HG03159 (cell line): ENCODE results near the gene EMILIN1.

Source experiments
- ATAC-seq: cut with Tn5 transposase; IDR thresholded peaks from one replicate; pipeline ENCODE4 v1.9.1; 2021; ENCODE audit warnings: mild to moderate bottlenecking, moderate library complexity; ENCODE audit not compliant: unreplicated experiment

Gene EMILIN1

DNA sequence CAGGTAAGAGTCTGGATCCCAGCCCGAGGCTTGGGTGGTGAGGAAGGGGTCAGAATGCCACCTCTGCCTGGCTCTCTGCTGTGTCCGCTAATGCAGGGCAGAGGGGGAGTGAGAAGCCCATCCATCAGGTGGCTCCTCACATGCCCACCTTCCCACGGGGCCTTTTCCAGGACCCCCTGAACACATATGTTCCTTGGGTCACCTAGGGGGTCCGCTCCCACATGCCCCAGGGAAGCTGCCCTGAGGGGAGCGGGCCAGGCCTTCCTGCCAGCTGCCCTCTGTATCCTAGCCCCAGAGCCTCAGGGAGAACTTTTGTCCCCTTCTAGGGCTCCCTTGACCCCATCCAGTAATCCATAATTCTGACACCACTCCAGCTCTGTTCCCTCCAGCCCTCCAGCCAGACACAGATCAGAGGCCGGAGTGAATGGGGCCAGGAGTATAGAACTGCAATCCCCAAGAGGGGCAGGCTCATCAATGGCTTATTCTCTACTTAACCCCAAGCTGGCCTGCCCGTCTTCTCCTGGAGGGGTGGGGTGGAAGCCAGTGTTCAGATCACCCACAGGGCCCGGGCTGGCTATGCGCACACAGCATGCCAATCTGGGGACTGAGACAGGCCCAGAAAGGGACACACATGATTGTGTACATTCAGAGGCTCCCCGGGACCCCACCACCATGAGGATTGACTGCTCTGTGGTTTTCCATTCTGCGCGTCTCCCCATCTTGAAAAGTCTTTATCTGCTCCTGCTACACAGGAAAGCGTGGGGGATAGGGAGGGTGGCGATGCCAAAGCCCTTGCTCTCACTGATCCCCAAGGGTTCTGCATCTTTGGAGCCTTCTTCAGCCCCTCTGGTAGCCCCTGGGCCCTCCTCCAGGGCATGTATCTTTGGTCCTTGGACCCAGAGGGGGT is 1.1 kb downstream of the EMILIN1 start:
- no peak for ATAC-seq

DNA sequence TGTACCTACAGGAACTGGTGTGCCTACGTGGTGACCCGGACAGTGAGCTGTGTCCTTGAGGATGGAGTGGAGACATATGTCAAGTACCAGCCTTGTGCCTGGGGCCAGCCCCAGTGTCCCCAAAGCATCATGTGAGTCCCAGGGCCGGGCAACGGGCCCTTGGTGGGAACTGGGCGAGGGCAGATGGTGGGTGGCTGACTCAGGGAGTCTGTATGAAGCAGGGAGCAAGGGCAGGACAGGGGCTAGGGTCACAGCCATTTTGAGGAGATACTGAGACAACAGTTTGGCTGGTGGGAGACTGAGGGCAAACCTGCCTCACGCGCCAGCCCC is 1.7 kb downstream of the EMILIN1 start:
- ATAC-seq: no peak

- no peak for ATAC-seq
These were observed 2.2 kb downstream of the EMILIN1 start for GRCh38 chr2:27080603-27080936.

DNA sequence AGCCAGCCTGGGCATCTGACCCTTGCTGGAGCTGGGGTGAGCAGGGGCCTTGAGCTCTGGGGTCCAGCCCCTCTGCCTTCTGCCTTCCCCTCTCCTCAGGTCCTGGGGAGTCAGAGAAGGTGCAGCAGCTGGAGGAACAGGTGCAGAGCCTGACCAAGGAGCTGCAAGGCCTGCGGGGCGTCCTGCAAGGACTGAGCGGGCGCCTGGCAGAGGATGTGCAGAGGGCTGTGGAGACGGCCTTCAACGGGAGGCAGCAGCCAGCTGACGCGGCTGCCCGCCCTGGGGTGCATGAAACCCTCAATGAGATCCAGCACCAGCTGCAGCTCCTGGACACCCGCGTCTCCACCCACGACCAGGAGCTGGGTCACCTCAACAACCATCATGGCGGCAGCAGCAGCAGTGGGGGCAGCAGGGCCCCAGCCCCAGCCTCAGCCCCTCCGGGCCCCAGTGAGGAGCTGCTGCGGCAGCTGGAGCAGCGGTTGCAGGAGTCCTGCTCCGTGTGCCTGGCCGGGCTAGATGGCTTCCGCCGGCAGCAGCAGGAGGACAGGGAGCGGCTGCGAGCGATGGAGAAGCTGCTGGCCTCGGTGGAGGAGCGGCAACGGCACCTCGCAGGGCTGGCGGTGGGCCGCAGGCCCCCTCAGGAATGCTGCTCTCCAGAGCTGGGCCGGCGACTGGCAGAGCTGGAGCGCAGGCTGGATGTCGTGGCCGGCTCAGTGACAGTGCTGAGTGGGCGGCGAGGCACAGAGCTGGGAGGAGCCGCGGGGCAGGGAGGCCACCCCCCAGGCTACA is 3.8 kb downstream of the EMILIN1 start:
- ATAC-seq: no peak

- ATAC-seq: no peak
These were observed 4.5 kb downstream of the EMILIN1 start for GRCh38 chr2:27082773-27083409.

GRCh38 chr2:27083410-27084296 is 5.2 kb downstream of the EMILIN1 start:
- no peak for ATAC-seq

- ATAC-seq: no peak
These were observed 6.1 kb downstream of the EMILIN1 start for GRCh38 chr2:27084297-27085061.

GRCh38 chr2:27085062-27085672 is 6.8 kb downstream of the EMILIN1 start:
- no peak for ATAC-seq

DNA sequence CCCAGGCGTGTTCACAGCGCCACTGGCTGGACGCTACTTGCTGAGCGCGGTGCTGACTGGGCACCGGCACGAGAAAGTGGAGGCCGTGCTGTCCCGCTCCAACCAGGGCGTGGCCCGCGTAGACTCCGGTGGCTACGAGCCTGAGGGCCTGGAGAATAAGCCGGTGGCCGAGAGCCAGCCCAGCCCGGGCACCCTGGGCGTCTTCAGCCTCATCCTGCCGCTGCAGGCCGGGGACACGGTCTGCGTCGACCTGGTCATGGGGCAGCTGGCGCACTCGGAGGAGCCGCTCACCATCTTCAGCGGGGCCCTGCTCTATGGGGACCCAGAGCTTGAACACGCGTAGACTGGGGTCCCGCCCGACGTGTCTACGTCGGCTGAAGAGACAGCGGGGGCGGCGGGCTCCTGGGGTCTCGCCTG is 7.3 kb downstream of the EMILIN1 start:
- ATAC-seq: peak; percentile 3

DNA sequence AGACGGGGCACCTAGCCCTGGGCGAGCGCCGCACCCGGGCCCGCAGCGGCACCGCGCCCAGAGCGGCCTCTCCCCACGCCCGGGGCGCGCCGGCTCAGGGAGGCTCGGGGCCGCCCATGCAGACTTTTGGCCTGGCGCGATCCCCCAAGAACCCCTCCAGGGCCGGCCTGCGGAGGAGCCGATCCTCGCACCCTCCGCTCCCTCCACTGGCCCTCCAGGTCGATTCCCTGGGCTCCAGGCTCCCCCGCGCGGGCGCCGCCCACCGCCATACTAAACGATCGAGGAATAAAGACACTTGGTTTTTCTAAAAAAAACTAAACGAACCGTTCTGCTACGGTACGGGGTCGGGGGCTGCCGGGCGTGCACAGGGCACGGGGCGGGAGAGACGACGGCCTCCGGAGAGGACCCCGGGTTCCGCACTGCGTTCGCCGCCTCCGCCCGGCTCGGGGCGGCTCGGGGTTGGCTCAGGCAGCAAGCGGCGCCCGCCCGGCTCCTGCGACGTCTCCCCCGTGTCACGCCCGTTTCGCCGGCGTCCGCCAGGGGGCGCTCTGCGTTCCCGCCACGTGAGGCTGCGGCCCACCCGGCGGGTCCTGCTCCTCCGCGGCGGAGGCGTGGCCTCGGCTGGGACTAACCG is 7.8 kb downstream of the EMILIN1 start:
- ATAC-seq: peak; percentile 71

DNA sequence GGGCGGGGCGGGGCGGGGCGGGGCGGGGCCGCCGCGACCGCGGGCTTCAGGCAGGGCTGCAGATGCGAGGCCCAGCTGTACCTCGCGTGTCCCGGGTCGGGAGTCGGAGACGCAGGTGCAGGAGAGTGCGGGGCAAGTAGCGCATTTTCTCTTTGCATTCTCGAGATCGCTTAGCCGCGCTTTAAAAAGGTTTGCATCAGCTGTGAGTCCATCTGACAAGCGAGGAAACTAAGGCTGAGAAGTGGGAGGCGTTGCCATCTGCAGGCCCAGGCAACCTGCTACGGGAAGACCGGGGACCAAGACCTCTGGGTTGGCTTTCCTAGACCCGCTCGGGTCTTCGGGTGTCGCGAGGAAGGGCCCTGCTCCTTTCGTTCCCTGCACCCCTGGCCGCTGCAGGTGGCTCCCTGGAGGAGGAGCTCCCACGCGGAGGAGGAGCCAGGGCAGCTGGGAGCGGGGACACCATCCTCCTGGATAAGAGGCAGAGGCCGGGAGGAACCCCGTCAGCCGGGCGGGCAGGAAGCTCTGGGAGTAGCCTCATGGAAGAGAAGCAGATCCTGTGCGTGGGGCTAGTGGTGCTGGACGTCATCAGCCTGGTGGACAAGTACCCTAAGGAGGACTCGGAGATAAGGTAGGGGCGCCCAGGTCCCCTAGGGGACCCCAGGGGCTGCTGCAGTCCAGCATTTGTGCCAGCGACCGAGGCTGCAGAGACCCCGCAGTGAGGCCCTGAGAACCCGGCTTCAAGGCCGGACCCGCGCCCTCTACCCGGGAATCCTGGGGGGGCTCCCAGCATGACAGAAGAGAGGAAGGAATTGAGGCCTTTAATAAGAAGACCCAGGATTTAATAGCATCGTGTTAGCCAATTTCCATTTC is 8.5 kb downstream of the EMILIN1 start, which contains the start of gene KHK:
KHK (plus strand) TSS at position 49 of the 870 bp plus-strand sequence; CDS start at position 537, 488 bp downstream.
- ATAC-seq: no peak

GRCh38 chr2:27087823-27088410 is 9.5 kb downstream of the EMILIN1 start:
- ATAC-seq: no peak

DNA sequence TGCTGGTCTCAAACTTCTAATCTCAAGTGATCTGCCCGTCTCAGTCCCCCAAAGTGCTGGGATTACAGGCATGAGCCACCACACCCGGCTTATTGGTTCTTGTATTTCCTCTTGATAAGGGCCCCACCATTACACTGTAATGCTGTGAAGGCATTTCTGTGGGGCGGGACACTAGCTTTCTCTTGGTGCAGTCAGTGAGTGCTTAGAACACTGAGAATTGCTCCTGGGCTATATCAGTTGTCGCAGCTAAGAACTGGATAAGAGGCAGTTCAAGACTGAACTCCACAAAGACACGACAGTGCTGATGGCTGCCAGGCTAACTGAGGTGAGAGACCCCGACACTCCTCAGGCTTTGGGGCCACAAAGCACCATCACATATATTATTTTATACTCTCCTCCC is 10.2 kb downstream of the EMILIN1 start:
- no peak for ATAC-seq

DNA sequence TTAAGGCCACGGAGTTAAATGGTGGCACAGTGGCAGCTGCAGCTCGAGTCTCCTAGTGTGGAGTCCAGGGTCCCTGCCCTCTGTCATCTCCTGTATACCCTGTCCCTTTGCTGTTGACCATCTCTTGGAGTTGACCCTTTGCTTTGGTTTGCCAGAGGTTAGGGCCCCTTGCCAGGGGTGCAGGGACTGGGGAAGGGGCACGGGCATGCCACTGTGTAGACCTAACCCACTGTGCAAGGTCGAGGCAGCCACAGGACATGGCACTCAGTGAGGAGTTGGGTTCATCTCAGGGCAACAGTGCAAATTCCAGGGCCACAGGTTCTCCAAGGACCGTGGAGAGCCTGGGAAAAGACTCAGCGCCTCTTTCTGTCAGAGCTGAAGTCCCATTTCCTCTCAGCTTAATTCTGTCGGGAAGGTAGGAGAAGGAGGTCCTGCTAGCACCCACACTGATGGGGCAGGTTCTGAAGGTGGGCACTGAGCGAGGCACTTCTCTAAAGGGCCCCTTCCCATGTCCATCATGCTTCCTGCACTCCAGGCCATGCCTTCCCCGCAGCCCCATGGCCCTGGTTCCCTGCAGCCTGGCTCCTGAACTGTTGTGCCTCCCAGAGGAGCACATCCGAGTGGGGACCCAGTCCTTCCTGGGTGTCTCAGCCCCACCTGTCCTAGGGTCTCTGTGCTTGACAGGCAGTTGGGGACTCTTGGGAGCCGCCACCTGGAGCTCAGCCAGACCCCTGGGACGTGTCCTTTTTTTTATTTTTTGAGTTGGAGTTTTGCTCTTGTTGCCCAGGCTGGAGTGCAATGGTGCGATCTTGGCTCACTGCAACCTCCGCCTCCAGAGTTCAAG is 10.9 kb downstream of the EMILIN1 start:
- ATAC-seq: no peak

- no peak for ATAC-seq
These were observed 13.6 kb downstream of the EMILIN1 start for GRCh38 chr2:27091746-27092695.
